HG03159 (cell line): ENCODE measurements around the gene CHRNE.
"Not testable (repeated sequence)": the region's sequence is repeated elsewhere in the genome, so short reads cannot be mapped to it uniquely, and the experiment has no call there.

Experiments used
- ATAC-seq: cut with Tn5 transposase; IDR thresholded peaks from one replicate; pipeline ENCODE4 v1.9.1; 2021; ENCODE audit warnings: mild to moderate bottlenecking, moderate library complexity; ENCODE audit not compliant: unreplicated experiment

CHRNE gene

DNA sequence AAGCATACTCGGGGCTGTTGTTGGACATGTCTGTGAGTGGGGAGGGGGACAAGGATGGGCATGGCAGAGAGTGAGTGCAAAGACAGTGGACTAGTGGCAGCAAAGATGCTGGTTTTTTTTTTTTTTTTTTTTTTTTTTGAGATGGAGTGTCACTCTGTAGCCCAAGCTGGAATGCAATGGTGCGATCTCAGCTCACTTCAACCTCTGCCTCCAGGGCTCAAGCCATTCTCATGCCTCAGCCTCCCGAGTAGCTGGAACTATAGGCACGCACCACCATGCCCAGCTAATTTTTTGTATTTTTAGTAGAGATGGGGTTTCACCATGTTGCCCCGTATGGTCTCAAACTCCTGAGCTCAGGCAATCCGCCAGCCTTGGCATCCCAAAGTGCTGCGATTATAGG is 45.6 kb downstream of the CHRNE start:
- ATAC-seq, result not testable (repeated sequence)

DNA sequence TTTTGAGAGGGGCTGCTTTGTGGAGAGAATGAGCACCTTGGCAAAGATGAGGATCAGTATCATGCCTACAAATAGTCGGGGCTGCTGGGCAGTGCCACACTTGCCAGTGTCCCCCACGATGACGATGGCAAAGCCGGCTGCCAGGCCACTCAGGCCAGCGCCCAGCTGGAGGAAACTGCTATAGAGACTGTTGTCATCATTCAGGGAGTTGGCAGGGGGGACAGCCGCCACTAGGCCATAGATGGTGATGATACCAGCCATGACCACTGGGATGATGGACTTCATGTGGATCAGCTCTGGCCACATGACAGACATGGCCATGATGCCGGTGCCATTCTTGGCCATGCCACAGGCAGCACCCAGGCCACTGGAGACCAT is 46.0 kb downstream of the CHRNE start:
- no peak for ATAC-seq

DNA sequence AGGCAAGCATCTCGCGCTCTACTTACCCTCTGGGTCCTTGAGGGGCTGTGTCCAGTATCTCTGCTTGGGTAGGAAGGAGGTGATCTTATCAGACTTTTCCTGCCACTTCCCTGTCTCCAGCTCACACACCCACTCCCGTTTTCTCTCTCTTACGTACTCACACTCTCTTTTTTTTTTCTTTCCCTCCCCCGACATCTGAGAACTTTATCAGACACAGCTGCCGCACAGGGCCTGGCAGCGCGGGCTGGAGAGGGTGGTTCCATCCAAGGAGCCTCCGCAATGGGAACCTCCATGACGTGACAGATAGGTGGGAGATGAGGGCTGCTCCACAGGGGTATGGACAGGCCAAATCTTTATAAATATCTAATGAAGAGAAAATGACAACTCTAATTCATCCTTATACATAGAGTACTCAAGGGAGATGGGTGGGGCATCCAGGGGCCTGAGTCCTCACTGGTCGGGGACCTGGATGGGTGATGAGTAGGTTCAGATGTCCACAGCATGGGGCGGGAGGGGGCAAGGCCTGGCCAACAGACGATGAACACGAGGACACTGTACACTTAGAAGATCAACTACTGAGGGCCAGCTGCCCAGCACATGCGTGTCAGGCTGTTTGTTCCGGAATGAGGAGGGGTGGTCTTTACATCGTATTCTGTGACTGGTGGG is 46.5 kb downstream of the CHRNE start:
- ATAC-seq, result no peak

DNA sequence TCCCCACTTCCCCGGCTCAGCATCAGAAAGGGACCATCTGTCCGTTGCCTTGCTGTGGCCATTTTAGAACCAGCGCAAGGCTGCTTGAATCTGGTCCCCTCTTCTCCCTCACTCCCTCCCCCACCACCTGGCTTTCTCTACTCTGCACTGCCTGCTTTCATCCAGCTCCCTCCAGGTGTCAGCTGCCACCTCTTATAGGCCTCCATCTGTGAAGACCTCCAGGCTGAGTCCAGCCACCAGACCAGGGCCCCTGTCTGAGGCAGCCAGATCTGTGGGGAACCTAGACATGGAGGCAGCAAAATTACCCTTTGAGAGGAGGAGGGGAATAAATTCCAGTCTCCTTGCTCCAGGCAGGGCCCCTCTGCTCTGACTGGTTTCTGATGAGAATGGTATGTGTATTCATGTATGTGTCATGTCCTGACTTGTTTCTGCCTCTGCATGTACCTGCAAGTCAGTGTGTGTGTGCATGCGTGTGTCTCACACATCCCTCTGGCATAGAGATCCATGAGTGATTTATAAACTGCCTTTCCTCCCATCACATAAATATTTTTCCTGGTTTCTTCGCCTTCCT is 48.7 kb downstream of the CHRNE start:
- no peak for ATAC-seq

DNA sequence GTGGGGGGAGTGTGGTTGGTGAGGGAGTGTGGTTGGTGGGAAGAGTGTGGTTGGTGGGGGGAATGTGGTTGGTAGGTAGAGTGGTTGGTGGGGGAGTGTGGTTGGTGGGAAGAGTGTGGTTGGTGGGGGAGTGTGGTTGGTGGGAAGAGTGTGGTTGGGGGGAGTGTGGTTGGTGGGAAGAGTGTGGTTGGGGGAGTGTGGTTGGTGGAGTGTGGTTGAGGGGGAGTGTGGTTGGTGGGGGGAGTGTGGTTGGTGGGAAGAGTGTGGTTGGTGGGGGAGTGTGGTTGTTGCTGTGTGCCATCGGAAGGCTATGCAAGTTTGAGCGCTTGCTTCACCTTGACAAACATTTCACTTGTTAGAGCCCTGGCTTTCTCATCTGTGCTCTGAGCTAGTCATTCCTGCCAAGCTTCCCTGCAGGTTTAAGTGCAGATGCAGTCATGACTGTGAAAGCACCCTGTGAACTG is 49.7 kb downstream of the CHRNE start:
- no peak for ATAC-seq

DNA sequence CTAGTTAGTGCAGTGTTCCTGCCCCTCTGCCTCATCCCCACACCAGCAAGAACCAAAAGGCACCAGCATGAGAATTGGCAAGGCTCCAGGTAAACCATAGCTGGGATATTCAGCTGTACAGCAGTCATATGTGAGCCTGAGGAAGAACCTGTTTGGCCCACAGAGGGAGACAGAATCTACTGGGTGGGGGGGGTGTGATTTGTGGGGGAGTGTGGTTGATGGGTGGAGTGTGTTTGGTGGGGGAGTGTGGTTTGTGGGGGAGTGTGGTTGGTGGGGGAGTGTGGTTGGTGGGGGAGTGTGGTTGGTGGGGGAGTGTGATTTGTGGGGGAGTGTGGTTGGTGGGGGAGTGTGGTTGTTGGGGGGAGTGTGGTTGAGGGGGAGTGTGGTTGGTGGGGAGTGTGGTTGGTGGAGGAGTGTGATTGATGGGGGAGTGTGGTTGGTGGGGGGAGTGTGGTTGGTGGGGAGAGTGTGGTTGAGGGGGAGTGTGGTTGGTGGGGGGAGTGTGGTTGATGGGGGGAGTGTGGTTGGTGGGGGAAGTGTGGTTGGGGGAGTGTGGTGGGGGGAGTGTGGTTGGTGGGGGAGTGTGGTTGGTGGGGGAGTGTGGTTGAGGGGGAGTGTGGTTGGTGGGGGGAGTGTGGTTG is 50.2 kb downstream of the CHRNE start:
- ATAC-seq, result no peak

DNA sequence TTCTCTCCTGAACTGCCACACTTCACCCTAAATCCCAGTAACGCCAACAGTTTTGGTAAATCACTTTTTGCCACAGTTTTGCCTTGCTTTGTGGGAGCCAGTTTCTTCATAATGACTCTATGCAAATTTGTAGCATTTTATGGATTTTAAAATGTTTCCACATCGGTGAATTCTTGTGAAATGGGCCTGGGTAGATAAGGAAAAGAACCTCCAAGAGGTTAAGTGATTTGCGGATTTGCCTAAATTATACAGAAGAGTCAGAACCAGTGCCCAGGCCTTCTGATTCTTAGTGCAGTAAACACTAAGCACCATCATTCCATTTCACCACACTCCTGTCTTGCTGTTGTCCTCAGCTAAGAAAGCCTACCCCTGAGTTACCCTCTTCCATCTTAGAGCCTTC is 51.8 kb downstream of the CHRNE start:
- ATAC-seq, result no peak

DNA sequence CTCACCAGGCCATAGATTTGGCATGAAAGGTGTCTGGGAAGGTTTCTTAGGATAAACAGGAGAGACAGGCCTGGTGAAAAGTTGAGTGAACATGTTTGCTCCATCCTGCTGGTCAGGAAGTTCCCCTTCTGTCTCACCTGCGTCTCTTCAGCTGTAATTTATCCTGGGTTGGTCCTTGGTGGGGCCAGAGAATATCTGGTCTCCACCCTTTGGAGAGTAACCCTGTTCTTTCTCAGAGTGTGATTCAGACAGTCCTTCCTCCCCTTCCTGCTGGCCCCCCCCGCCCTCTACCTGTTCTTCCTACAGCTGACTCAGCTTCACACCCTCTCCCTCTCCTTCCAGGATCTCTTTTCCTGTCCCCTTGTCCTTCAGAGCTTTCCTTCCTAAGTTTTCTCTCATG is 52.7 kb downstream of the CHRNE start:
- no peak for ATAC-seq

DNA sequence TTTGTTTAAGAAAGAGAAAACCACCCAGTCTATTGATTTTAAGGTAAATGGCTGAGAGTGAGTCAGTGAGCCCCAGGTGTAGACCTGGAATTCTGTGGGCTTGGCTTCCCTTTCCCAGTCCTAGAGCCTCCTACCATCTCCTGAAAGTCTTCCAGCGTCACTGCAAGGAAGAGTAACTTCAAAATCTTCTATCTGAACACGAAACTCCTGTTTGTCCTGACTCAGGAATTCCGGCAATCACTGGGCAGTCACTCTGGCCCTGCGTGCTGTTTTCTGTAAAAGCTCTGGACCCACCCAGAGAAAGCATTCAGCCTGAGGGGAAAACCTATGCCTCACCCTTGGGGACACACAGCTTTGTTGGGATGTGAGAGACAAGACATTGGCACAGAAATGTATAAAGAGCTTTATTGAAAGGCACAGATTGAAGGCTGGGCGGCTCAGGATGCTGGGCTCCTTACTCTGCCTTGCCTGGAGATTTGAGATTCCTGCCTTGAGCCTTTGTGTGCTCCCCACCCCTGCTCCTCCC is 53.8 kb downstream of the CHRNE start:
- no peak for ATAC-seq
